Measurements from ENCODE around the gene SMCO2.

The SMCO2 gene

GRCh38 chr12:27453421-27453820 is 6.9 kb downstream of the SMCO2 start:
- DNase-seq (ENCODE audit: low read depth) = no peak

- DNase-seq (ENCODE audit: low read depth) = no peak
Observed at GRCh38 chr12:27455589-27455988, 9.1 kb downstream of the SMCO2 start.

- no peak for DNase-seq (ENCODE audit: low read depth)
Observed at GRCh38 chr12:27456618-27457017, 10.1 kb downstream of the SMCO2 start.

- DNase-seq (ENCODE audit: low read depth) = no peak
Observed at GRCh38 chr12:27460471-27460978, 14.0 kb downstream of the SMCO2 start.

- peak; percentile 65 for DNase-seq (ENCODE audit: low read depth)
Observed at GRCh38 chr12:27462151-27462694, 15.7 kb downstream of the SMCO2 start.

- no peak for DNase-seq (ENCODE audit: low read depth)
Observed at GRCh38 chr12:27462851-27463250, 16.3 kb downstream of the SMCO2 start.

- DNase-seq (ENCODE audit: low read depth) = no peak
Observed at GRCh38 chr12:27463511-27464219, 17.1 kb downstream of the SMCO2 start.

- no peak for DNase-seq (ENCODE audit: low read depth)
Observed at GRCh38 chr12:27464220-27464554, 17.7 kb downstream of the SMCO2 start.

GRCh38 chr12:27467641-27468040 is 21.1 kb downstream of the SMCO2 start:
- no peak for DNase-seq (ENCODE audit: low read depth)

- no peak for DNase-seq (ENCODE audit: low read depth)
Observed at GRCh38 chr12:27468241-27468640, 21.7 kb downstream of the SMCO2 start.

GRCh38 chr12:27469176-27469736 is 22.7 kb downstream of the SMCO2 start:
- no peak for DNase-seq (ENCODE audit: low read depth)

GRCh38 chr12:27472604-27473003 is 26.1 kb downstream of the SMCO2 start:
- no peak for DNase-seq (ENCODE audit: low read depth)

- peak; percentile 66 for DNase-seq (ENCODE audit: low read depth)
Observed at GRCh38 chr12:27474344-27474743, 27.8 kb downstream of the SMCO2 start.

- no peak for DNase-seq (ENCODE audit: low read depth)
Observed at GRCh38 chr12:27477049-27477448, 30.5 kb downstream of the SMCO2 start.

- DNase-seq (ENCODE audit: low read depth) = no peak
Observed at GRCh38 chr12:27478949-27479348, 32.4 kb downstream of the SMCO2 start.

- no peak for DNase-seq (ENCODE audit: low read depth)
Observed at GRCh38 chr12:27480016-27480415, 33.5 kb downstream of the SMCO2 start.

- no peak for DNase-seq (ENCODE audit: low read depth)
Observed at GRCh38 chr12:27486961-27487360, 40.4 kb downstream of the SMCO2 start.

- no peak for DNase-seq (ENCODE audit: low read depth)
Observed at GRCh38 chr12:27488479-27488878, 41.9 kb downstream of the SMCO2 start.

GRCh38 chr12:27491226-27491625 is 44.7 kb downstream of the SMCO2 start:
- DNase-seq (ENCODE audit: low read depth) = no peak

GRCh38 chr12:27493260-27493940 is 46.9 kb downstream of the SMCO2 start:
- DNase-seq (ENCODE audit: low read depth) = no peak

- no peak for DNase-seq (ENCODE audit: low read depth)
Observed at GRCh38 chr12:27497446-27497845, 50.9 kb downstream of the SMCO2 start.

GRCh38 chr12:27498149-27498548 is 51.6 kb downstream of the SMCO2 start:
- DNase-seq (ENCODE audit: low read depth) = no peak

GRCh38 chr12:27498761-27499160 is 52.2 kb downstream of the SMCO2 start:
- no peak for DNase-seq (ENCODE audit: low read depth)
